Effector memory CD4-positive, alpha-beta T cell (primary cell): Measurements from ENCODE around the gene C8B.

ENCODE experiments used
- DNase-seq, 3 donors: peaks; one replicate each; pipeline ENCODE4 v3.0.0-alpha.2; 2020
- H3K27ac ChIP-seq: 2 replicates; pipeline ENCODE4 v1.7.0; 2013; ENCODE audit warnings: mild to moderate bottlenecking, low read length, moderate library complexity; ENCODE audit not compliant: insufficient read depth, poor library complexity, severe bottlenecking
- H3K27me3 ChIP-seq: replicated peaks from 2 replicates; pipeline ENCODE4 v1.7.0; 2013; ENCODE audit warnings: mild to moderate bottlenecking, low read length; ENCODE audit not compliant: insufficient read depth, control insufficient read depth, poor library complexity, severe bottlenecking
- H3K36me3 ChIP-seq: 2 replicates; pipeline ENCODE4 v1.7.0; 2013; ENCODE audit warnings: mild to moderate bottlenecking, low read length, moderate library complexity; ENCODE audit not compliant: control insufficient read depth, insufficient read depth
- H3K4me1 ChIP-seq: 2 replicates; pipeline ENCODE4 v1.7.0; 2013; ENCODE audit warnings: low read length, mild to moderate bottlenecking; ENCODE audit not compliant: control insufficient read depth, insufficient read depth, poor library complexity, severe bottlenecking
- H3K4me3 ChIP-seq: 2 replicates; pipeline ENCODE4 v1.7.0; 2013; ENCODE audit warnings: low read length, low read depth, mild to moderate bottlenecking; ENCODE audit not compliant: insufficient read depth, poor library complexity, severe bottlenecking
- H3K9me3 ChIP-seq: 2 replicates; pipeline ENCODE4 v1.7.0; 2013; ENCODE audit warnings: mild to moderate bottlenecking, low read length, moderate library complexity; ENCODE audit not compliant: control insufficient read depth

The C8B gene

GRCh38 chr1:56897150-56898004 is 68.4 kb downstream of the C8B start:
- no peak overlapping the region for H3K27ac ChIP-seq
- H3K27me3 ChIP-seq: no peaks in the 10 kb centered on the region
- no peaks in the 10 kb centered on the region for H3K9me3 ChIP-seq
- no peaks in the 10 kb centered on the region for H3K4me1 ChIP-seq
- DNase-seq: no peak
- H3K36me3 ChIP-seq: no peaks in the 10 kb centered on the region
- no peak overlapping the region for H3K4me3 ChIP-seq

- Histone ChIP-seq H3K27me3 (no peaks in the 10 kb centered on the region), H3K27ac (no peak overlapping the region), H3K4me1 (no peaks in the 10 kb centered on the region), H3K4me3 (no peak overlapping the region), H3K36me3 (no peaks in the 10 kb centered on the region), H3K9me3 (no peaks in the 10 kb centered on the region)
- no peak for DNase-seq
Observed at GRCh38 chr1:56894014-56894413, 71.8 kb downstream of the C8B start.

- Histone ChIP-seq H3K4me3 (no peak overlapping the region), H3K27ac (no peak overlapping the region), H3K4me1 (no peaks in the 10 kb centered on the region), H3K36me3 (no peaks in the 10 kb centered on the region), H3K27me3 (no peaks in the 10 kb centered on the region), H3K9me3 (no peaks in the 10 kb centered on the region)
- no peak for DNase-seq
Observed at GRCh38 chr1:56890229-56890628, 75.6 kb downstream of the C8B start.

DNA sequence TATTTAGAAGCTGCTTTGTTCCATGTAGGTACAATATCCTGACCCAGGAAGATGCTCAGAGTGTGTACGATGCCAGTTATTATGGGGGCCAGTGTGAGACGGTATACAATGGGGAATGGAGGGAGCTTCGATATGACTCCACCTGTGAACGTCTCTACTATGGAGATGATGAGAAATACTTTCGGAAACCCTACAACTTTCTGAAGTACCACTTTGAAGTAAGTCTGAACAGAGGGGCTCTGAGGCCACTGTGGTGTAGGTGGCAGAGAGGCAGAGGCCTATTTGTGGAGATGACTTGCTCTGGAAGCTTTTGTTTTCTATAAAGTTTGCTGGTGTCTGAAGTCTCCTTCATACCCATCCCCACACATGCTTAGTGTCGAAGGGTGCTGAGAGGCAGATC is 84.4 kb downstream of the C8B start:
- Histone ChIP-seq H3K4me3 (no peak overlapping the region), H3K27me3 (no peaks in the 10 kb centered on the region), H3K4me1 (no peaks in the 10 kb centered on the region), H3K27ac (no peak overlapping the region), H3K9me3 (no peaks in the 10 kb centered on the region), H3K36me3 (no peaks in the 10 kb centered on the region)
- DNase-seq: no peak

DNA sequence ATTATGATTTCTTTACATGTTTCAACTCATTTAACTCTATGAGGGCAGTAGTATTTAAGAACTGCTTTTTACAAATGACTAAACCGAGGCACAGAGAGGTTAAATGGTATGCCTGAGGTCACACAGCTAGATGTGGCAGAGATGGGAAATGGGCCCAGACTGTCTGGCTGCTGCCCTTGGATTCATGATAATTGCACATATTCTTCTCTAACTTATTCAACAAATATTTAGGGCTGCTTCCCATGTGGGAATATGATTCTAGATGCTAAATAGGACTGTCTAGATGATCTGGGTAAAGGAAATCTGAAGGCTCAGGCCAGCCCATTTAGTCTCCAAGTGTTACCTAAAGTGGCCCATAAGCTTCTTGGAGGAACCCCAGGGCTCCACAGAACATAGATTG is 85.0 kb downstream of the C8B start:
- no peak overlapping the region for H3K27ac ChIP-seq
- no peaks in the 10 kb centered on the region for H3K9me3 ChIP-seq
- no peaks in the 10 kb centered on the region for H3K4me1 ChIP-seq
- no peaks in the 10 kb centered on the region for H3K36me3 ChIP-seq
- DNase-seq: no peak
- H3K27me3 ChIP-seq: no peaks in the 10 kb centered on the region
- no peak overlapping the region for H3K4me3 ChIP-seq
